NOMO-1 treated with DMSO at 0.1 percent for 48 hours (cell line): ENCODE data around the gene CDKAL1.
A peak's percentile ranks its signal among the peaks of the same experiment; 100 is the strongest.
"Not testable (repeated sequence)": the region's sequence is repeated elsewhere in the genome, so short reads cannot be mapped to it uniquely, and the experiment has no call there.

Experiments used
- DNase-seq: peaks from one replicate; lab custom pipeline; 2025; ENCODE audit not compliant: unreplicated experiment; lab: John Stamatoyannopoulos, UW

The CDKAL1 gene

DNA sequence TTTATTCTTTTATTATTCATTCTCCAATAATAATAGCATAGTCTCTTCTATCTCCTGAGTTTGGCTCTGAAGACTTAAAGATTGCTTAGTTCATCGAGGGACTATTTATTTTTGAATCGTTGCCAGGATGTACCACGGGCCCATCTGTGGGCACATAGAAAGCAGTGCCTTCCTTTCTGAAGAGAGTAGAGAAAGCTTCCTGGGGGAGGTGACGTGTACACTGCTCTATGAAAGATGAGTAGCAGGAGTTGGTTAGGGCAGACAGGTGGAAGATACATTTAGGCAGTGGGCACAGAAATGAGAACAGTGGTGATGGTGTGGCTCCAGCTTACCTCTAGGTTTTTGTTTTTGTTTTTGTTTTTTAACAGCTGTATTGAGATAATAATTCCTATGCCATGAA, 98.4 kb downstream of the CDKAL1 start:
- DNase-seq: no peak

DNA sequence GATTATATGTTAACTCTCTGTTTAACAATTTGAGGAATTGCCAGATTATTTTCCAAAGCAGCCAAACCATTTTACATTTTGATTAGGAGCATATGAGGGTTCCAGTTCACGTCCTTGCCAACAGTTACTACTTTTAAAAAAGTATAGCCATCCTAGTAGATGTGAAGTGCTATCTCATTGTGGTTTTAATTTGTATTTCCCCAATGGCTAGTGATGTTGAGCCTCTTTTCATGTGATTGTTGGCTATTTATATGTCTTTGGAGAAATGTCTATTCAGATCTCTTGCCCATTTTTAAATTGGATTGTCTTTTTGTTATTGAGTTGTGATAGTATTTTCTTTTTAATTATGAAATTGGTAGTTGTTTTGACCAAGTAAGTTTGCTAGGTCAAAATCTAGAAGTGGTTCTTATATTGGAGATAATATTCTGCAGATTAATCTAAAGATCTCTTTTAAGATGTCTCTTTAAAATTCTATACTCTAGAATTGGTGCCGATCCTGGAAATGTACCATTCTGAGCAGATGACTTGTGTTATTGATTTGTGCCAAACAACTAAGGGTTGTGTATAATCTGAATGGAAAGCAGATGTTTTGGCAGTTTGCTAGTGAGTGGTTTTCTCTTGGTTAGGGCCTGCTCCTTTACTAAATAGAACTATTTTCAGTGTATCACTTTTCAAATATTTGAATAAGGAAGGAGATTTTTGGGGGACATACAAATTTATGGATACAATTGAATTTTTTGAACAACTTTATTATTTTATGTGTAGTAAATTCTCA, 99.5 kb downstream of the CDKAL1 start:
- DNase-seq: no peak

DNA sequence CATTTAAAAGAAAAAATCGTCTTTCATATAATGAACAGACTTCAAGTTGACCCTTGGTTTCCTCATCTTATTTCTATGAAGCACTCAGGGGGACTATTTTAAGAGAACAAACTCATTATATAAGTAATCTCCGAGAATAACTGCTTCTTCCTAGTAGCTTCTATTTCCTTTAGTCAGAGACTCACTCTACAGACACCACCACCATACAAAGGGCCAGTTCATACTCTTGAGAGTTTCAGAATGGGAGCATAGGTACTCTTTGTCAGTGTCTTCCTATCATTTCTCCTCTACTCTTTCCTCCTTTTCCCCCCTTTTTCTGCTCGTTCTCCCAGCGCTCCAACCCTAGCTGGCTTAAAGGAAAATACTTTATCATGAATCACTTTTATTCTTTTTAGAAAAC, 104.9 kb downstream of the CDKAL1 start:
- no peak for DNase-seq

DNA sequence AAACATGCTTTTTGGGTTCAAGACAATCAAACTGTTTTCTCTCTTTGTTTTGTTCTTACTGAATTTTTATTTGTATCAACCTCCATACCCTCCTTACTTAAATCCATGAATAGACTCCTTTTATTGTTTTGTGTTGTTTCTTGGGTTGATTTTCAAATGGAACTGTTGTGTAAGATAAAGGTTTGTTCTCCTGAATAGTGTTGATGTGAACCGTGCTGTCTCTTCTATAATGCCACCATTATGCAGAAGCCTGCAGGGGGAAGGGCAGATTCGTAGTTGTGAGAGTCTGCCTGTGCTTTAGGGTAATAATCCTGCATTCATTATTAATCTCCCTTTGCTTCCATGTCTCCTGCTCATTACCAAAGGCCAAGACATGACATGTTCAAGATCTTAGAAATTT, 105.9 kb downstream of the CDKAL1 start:
- no peak for DNase-seq

DNA sequence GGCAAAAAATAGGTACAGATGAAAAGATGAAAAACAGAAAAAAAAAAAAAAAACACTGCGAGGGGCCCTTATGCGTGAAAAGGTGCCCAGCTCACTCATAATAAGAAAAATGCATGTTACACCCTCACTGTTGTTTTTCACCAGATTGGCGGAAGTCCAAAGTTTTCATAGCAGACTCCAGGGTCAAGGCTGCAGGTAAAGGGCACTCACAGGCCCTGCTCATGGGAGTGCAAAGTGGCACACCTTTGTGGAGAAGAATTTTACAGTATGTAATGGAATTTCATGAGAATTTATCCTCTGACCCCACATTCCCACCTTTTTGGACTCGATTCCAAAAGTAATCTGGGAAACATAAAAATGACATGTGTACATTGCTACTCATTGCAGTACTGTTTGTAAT, 108.2 kb downstream of the CDKAL1 start:
- DNase-seq: no peak

DNA sequence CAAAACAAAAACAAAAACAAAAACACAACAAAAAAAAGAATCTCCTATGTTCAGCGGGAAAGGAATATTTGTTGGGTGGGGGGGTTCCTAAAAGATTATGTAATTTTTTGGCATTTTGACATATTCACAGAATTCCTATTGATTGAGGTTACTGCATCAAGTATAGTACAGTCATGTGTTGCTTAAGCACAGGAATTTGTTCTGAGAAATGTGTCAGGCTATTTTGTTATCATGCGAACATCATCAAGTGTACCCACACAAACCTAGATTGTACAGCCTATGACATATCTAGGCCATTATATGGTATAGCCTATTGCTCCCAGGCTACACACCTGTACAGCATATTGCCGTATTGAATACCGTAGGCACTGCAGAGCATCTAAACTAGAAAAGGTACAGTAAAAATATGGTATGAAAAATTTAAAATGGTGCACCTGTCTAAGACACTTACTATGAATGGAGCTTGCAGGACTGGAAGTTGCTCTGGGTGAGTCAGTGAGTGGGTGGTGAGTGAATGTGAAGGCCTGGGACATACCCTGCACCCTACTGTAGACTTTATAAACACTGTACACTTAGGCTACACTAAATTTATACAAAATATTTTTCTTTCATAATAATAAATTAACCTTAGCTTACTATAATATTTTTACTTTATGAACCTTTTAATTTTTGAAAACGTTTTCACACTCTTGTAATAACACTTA, 110.6 kb downstream of the CDKAL1 start:
- DNase-seq: no peak

DNA sequence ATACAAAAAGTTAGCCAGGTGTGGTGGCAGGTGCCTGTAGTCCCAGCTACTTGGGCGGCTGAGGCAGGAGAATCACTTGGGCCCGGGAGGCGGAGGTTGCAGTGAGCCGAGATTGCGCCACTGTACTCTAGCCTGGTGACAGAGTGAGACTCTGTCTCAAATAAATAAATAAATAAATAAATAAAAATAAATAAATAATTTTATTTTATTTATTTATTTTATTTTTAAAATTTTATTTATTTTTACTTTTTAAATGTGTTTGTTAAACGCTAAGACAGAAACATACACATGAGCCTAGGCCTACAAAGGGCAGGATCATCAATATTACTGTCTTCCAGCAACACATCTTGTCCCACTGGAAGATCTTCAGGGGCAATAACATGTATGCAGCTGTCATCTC, 111.3 kb downstream of the CDKAL1 start:
- DNase-seq: not testable (repeated sequence)

DNA sequence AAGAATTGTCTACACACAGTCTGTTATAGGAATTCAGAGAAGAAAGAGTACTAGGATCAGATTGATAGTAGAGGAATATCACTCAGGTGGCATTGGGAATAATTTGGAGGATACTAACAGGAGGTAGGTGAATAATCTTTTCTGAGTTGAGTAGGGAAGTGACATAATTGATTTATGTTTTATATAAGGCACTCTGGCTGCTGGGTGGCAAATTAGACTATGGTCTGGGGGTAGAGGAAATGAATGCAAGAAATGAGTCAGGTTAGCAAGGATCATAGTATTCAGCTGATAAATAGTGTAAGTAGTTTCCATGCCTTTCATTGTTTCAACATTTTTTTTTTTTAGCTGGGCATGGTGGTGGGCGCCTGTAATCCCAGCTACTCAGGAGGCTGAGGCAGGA, 113.3 kb downstream of the CDKAL1 start:
- DNase-seq: no peak

DNA sequence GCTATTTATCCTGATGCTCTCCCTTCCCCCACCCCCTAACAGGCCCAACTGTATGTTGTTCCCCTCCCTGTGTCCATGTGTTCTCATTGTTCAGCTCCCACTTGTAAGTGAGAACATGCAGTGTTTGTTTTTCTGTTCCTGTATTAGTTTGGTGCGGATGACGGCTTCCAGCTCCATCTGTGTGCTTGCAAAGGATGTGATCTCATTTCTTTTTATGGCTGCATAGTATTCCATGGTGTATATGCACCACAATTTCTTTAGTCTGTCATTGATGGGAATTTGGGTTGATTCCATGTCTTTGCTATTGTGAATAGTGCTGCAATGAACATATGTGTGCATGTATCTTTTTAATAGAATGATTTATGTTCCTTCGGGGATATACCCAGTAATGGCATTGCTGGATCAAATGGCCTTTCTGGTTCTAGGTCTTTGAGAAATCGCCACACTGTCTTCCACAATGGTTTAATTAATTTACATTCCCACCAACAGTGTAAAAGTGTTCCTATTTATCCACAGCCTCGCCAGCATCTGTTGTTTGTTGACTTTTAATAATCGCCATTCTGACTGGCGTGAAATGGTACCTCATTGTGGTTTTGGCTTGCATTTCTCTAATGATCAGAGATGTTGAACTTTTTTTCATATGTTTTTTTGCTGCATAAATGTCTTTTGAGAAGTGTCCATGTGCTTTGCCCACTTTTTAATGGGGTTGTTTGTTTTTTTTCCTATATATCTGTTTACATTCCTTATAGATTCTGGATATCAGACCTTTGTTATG, 115.6 kb downstream of the CDKAL1 start:
- DNase-seq: not testable (repeated sequence)

DNA sequence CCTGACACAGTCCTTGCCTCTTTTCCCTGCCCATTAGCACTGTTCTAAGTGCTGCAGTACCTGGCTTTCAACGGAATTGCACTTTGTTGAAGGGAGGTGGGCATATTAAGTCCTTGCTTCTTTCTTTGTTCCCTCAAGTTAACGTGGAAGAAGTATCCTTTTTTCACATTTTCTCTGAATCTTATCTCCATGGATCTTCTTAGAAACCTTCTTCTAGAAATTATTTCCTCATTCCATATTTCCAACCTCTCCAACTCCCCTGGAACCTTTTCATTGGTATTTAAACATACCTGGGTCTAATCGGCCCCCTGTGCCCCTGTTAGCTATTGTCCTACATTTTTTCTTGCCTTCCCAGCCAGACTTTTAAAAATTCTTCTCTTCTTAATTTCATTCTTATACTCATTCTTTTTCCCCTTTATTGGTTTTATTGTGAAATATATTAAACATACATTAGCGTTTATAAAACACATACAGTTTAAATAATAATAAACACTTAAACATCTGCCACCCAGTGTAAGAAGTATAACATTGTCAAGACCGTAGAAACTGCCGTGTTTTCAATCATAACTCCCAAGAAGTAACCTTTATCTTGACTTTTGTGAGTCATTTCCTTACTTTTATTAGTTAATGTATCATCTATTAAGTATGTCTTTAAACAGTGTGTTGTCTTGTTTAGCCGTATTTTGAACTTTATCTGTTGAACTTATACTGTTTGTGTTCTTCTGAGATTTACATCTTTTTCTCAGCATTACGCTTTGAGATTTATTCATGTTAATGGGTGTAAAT, 118.2 kb downstream of the CDKAL1 start:
- DNase-seq: no peak

DNA sequence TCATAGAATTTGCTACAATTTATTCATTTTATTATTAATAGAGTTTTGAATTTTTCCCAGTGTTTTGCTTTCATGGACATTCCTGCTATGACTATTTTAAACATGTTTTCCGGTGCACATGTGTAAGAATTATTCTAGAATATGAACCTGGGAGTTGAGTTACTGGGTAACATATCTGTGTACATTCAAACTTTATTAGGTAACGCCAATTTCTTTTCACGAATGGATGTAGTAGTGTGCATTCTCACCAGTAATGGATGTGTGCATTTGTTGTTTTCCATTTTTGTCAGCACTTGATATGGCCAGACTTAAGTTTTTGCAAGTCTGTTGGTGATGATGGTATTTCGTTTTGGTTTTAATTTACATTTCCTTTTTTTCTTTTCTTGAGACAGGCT, 118.8 kb downstream of the CDKAL1 start:
- no peak for DNase-seq

DNA sequence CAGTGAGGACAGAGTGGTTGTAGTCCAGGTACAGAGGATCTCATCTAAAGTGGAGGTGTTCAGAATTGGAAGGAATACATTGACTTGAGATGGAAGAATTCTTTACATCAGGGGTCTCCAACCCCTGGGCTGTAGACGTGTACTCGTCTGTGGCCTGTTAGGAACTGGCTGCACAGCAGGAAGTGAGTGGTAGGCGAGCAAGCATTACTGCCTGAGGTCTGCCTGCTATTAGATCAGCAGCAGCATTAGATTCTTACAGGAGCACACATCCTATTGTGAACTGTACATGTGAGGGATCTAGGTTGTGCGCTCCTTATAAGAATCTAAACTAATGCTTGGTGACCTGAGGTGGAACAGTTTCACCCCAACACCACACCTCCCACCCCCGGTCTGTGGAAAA, 121.1 kb downstream of the CDKAL1 start:
- no peak for DNase-seq

DNA sequence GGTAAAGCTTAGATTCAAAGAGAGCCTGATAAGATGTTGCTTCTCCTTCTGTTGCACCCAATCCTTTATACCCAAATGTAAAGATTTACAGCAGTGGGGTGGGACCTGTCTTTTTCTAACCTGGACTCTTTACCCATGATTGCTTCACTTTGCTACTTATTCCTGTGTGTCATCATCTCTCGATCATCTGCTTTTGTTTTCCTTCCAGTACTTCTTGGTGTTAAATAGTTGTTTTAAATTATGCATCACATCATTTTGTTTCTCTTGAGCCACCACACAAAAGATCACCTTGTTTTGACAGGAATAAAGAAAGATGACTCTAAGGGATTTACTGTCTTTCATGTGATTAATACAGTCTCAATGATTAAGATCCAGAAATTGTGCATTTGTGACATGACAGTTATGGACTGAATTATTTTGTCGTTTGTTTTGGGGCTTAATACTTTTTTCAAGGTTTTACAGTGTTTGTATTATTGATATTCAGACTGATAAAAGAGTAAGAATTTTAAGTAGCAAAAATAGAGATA, 123.1 kb downstream of the CDKAL1 start:
- DNase-seq: peak; percentile 26

DNA sequence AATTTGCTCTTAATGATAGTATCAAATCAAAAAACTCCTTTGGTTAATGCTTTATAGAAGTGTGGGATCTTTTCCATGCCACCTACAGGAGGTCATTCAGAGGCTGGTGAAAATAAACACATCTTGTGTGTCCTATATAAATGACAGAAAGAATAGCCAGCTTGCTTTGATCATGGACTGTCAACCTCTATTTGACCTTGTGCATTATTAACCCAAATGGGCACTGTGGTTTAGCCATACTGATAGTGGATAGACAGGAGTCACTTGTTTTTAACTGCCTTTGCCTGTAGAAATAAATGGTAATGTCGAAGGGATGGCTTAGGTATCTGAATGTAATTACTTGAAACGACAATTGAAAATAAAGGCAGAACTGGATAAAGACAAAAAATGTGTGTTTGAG, 123.8 kb downstream of the CDKAL1 start:
- DNase-seq: no peak

DNA sequence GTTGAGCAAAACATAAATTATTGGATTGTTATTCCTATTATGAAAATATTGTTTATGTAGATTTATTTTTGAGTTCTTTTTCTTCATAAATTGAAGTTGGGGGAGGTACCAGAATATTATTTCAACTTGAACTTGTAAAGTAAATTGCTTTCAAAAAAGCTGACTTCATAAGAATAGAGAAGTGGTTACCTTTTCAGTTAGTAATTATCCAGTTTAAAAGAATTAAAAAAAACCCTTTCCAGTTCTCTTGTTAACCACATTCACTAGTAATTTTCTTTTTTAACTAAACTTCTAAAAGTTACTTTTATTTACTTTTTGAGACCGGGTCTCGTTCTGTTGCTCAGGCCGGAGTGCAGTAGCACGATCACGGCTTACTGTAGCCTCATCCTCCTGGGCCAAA, 124.3 kb downstream of the CDKAL1 start:
- DNase-seq: peak; percentile 72

DNA sequence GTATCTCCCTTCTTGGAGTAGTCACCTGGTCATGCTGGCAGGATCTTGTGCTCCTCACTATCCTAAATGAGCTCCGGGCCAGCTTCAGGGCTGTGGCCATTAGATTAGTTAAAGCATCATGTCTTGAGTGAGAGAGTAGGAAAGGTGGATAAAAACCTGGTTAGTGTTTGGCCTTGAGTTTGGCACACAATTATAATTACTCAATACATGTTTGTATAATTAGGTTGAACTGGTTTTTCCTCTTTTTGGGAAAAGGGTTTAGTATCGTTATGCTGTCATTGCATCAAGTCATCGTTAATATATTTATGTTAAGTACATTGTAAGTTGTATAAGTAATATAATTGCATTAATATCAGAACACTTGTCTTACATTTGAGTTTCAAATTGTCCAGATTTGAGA, 126.3 kb downstream of the CDKAL1 start:
- DNase-seq: no peak

DNA sequence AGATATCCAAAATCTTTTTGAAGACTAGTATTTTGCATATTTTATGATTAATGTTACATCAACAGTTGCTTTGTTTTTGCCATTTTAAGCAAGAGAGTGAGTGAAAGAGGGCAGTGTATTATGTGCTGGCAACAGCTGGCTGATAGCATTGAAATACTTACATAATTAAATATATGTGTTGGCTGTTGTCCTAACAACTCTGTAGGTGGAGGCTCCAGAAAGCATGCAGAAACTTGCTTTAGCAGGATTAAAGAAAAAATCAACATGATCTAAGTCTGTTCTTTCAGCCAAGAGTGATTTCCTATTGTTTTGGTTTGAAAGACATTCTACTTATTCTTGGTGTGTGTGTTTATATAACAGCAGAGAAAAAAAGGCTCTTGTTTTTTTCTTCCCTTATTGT, 127.5 kb downstream of the CDKAL1 start:
- DNase-seq: no peak

DNA sequence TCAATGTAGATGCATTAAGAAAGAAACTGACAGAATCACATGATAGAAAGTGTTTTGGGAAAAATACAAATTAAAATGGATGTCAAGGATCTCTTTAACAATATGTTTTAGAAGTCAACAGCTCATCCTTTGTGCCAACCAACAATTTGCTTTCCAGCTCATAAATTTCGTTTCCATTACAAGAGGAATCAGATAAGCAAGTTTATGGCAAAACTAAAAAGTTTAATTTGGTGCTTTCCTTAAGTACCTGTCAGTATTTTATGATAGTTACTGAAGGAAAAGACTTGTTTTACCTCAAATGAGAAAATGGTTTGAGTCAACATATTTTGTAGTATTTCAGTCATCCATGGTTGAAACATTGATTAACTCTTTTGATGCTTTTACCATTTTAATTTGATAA, 130.0 kb downstream of the CDKAL1 start:
- no peak for DNase-seq

DNA sequence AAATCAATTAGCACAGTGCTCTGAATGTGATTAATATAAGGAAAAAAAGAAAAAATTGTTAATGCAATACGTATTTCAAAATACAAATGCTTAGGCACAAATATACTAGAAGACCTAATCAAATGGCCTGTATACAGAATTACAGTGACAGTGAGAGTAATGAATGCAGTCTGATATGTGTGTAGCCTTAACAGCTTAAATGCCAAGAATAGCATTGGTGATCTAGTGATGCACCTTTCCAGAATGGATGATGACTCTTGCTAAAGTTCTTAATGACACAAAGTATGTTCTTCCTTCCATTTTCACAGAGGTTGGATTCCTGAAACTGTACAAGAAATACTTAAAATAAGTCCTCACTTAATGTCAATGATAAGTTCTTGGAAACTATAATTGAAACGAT, 131.0 kb downstream of the CDKAL1 start:
- no peak for DNase-seq

DNA sequence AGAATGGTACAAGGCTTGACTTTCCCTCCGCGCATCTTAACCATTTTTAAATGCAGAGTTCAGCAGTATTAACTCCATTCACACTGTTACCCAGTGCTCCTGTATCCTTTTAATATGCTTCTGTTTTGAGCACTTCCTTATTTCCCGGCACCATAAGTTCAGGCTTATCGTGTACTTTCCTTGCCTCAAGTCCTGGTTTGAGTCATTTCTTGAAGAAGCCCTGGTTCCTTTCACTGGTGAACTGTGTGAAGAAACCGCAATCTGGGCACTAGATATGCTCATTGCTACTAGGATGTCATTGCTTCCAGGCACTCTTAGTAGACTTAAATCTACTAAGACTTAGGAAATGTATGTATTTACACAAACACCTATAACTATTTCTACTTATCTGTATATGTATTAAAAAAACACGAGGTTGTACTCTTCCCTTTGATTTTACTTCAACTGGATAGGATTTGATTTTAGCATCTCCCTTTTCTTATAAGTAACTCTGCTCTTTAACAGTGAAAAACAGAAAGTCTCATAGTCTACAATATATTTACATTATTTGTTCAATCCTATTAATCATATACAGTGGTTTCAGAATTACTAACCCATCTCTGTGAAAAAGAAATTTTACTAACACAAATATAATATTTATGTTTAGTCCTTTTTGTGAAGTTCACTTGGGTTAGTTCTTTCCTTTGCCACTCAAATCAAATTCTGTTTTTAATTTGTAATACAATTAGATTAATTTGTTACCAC, 135.5 kb downstream of the CDKAL1 start:
- DNase-seq: peak; percentile 54
